DND-41 (cell line): ENCODE results near the gene GRM7.

Experiments
- CTCF ChIP-seq: IDR thresholded peaks from 2 replicates; pipeline ENCODE4 v1.5.1; 2012; ENCODE audit warnings: borderline replicate concordance, low read length, moderate library complexity, mild to moderate bottlenecking; ENCODE audit not compliant: poor library complexity, severe bottlenecking; ENCODE audit errors: extremely low read depth
- EZH2 ChIP-seq: IDR thresholded peaks from 3 replicates; pipeline ENCODE4 v1.6.1; 2012; ENCODE audit warnings: borderline replicate concordance, low read depth, mild to moderate bottlenecking, moderate library complexity, low read length, inconsistent platforms; ENCODE audit not compliant: severe bottlenecking

GRCh38 chr3:7687428-7688147, 826.7 kb downstream of the GRM7 start:
- TF ChIP-seq EZH2, result no peak
- TF ChIP-seq CTCF, result no peak
